Left ventricle myocardium inferior (tissue), 1 donor: ENCODE data around the gene VPS41. TPM values are rescaled to one million over a fixed set of nuclear protein-coding genes. Genes with fewer than 3 reads are reported as not detected.

Experiments
- DNase-seq: peaks from one replicate; pipeline ENCODE4 v3.0.0-alpha.2; 2020
- H3K27ac ChIP-seq: fragments of 200-600 bp; replicated peaks from 2 replicates; pipeline ENCODE4 v1.8.0; 2021
- H3K27me3 ChIP-seq: fragments of 200-600 bp; 2 replicates; pipeline ENCODE4 v1.8.0; 2021; ENCODE audit warnings: low read depth
- H3K36me3 ChIP-seq: fragments of 200-600 bp; 2 replicates; pipeline ENCODE4 v1.8.0; 2021
- H3K4me1 ChIP-seq: fragments of 200-600 bp; 2 replicates; pipeline ENCODE4 v1.8.0; 2021
- H3K4me3 ChIP-seq: fragments of 200-600 bp; 2 replicates; pipeline ENCODE4 v1.8.0; 2021; ENCODE audit warnings: mild to moderate bottlenecking, moderate library complexity
- H3K9me3 ChIP-seq: fragments of 200-600 bp; replicated peaks from 2 replicates; pipeline ENCODE4 v1.8.0; 2021
- CTCF ChIP-seq: fragments of 200-600 bp; IDR thresholded peaks from 2 replicates; pipeline ENCODE4 v1.8.0; 2021; ENCODE audit warnings: antibody characterized with exemption, mild to moderate bottlenecking, borderline replicate concordance
- intact Hi-C: fragments of 100-400 bp; cut with micrococcal nuclease; formaldehyde crosslinking; loops from one replicate; pipeline ENCODE4 v1.11.0; 2022
- total RNA-seq: library from RNA; stranded (reverse); fragmentation: NEBNext Ultra II Directional; extraction: Animal tissue kit (Norgen Biotek cat#: 25700); gene quantifications from one replicate; pipeline ENCODE4 v1.2.1, GENCODE V29; 2021
- donor health status: DM: no; HTN: yes; CAD: no; lungs with severe emphysema.

The VPS41 gene
- total RNA-seq, 1 donor from 2014 or later: 43.7 TPM

GRCh38 chr7:38872202-38872601, 36.8 kb downstream of the VPS41 start:
- intact Hi-C loops: no loop called here
- no peak for DNase-seq
- H3K4me3 ChIP-seq: no peak overlapping the region
- no peaks in the 10 kb centered on the region for H3K27me3 ChIP-seq
- peaks cover 19% of the 10 kb centered on the region for H3K36me3 ChIP-seq
- H3K27ac ChIP-seq: no peak overlapping the region
- no peak for TF ChIP-seq CTCF
- H3K4me1 ChIP-seq: peaks cover 18% of the 10 kb centered on the region
- H3K9me3 ChIP-seq: no peaks in the 10 kb centered on the region

GRCh38 chr7:38870147-38870546, 38.8 kb downstream of the VPS41 start:
- Histone ChIP-seq H3K9me3 (no peaks in the 10 kb centered on the region), H3K27ac (no peak overlapping the region), H3K36me3 (peaks cover 33% of the 10 kb centered on the region), H3K27me3 (no peaks in the 10 kb centered on the region), H3K4me3 (no peak overlapping the region), H3K4me1 (no peaks in the 10 kb centered on the region)
- intact Hi-C loops: no loop called here
- no peak for DNase-seq
- no peak for TF ChIP-seq CTCF

GRCh38 chr7:38863601-38864291, 45.2 kb downstream of the VPS41 start:
- DNase-seq: no peak
- H3K27ac ChIP-seq: no peak overlapping the region
- intact Hi-C loops: no loop called here
- peaks cover 3% of the 10 kb centered on the region for H3K4me1 ChIP-seq
- no peak overlapping the region for H3K4me3 ChIP-seq
- no peaks in the 10 kb centered on the region for H3K9me3 ChIP-seq
- H3K27me3 ChIP-seq: no peaks in the 10 kb centered on the region
- no peak for TF ChIP-seq CTCF
- H3K36me3 ChIP-seq: peaks cover 45% of the 10 kb centered on the region

- no peak overlapping the region for H3K27ac ChIP-seq
- H3K4me1 ChIP-seq: peaks cover 12% of the 10 kb centered on the region
- no peak overlapping the region for H3K4me3 ChIP-seq
- H3K27me3 ChIP-seq: no peaks in the 10 kb centered on the region
- DNase-seq: no peak
- TF ChIP-seq CTCF: no peak
- intact Hi-C loops: no loop called here
- H3K36me3 ChIP-seq: peaks cover 35% of the 10 kb centered on the region
- H3K9me3 ChIP-seq: no peaks in the 10 kb centered on the region
Observed at GRCh38 chr7:38862666-38863065, 46.3 kb downstream of the VPS41 start.

- Histone ChIP-seq H3K27ac (no peak overlapping the region), H3K9me3 (no peaks in the 10 kb centered on the region), H3K36me3 (peaks cover 17% of the 10 kb centered on the region), H3K4me1 (peaks cover 18% of the 10 kb centered on the region), H3K27me3 (no peaks in the 10 kb centered on the region), H3K4me3 (no peak overlapping the region)
- no peak for DNase-seq
- intact Hi-C loops: no loop called here
- TF ChIP-seq CTCF: no peak
Observed at GRCh38 chr7:38858259-38858884, 50.6 kb downstream of the VPS41 start.
